ENCODE results near the gene ASRGL1.

DNA sequence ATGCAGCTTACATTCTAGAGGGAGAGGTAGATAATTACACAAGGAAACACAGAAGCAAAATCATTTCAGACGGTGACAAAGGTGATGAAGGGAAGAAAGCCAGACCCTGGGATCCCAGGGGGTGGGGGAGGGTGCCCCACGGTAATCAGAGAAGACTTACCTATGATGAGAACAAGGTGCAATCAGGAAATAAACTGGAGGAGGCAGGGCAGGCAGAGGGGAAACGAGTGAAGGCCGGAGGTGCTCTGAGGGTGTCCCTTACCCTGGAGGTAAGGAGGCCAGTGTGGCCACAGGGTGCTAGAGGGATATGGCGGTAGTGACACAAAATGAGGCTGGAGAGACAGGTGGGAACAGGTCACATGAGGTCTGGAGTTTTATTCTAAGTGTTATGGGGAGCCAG lies 67.7 kb downstream of the ASRGL1 start:
- TF ChIP-seq, protein P1, sequence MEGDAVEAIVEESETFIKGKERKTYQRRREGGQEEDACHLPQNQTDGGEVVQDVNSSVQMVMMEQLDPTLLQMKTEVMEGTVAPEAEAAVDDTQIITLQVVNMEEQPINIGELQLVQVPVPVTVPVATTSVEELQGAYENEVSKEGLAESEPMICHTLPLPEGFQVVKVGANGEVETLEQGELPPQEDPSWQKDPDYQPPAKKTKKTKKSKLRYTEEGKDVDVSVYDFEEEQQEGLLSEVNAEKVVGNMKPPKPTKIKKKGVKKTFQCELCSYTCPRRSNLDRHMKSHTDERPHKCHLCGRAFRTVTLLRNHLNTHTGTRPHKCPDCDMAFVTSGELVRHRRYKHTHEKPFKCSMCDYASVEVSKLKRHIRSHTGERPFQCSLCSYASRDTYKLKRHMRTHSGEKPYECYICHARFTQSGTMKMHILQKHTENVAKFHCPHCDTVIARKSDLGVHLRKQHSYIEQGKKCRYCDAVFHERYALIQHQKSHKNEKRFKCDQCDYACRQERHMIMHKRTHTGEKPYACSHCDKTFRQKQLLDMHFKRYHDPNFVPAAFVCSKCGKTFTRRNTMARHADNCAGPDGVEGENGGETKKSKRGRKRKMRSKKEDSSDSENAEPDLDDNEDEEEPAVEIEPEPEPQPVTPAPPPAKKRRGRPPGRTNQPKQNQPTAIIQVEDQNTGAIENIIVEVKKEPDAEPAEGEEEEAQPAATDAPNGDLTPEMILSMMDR (IDR thresholded peaks at IDR 0.05; ENCODE audit: low read depth, low read length, missing input control), result no peak
- TF ChIP-seq, protein P2, sequence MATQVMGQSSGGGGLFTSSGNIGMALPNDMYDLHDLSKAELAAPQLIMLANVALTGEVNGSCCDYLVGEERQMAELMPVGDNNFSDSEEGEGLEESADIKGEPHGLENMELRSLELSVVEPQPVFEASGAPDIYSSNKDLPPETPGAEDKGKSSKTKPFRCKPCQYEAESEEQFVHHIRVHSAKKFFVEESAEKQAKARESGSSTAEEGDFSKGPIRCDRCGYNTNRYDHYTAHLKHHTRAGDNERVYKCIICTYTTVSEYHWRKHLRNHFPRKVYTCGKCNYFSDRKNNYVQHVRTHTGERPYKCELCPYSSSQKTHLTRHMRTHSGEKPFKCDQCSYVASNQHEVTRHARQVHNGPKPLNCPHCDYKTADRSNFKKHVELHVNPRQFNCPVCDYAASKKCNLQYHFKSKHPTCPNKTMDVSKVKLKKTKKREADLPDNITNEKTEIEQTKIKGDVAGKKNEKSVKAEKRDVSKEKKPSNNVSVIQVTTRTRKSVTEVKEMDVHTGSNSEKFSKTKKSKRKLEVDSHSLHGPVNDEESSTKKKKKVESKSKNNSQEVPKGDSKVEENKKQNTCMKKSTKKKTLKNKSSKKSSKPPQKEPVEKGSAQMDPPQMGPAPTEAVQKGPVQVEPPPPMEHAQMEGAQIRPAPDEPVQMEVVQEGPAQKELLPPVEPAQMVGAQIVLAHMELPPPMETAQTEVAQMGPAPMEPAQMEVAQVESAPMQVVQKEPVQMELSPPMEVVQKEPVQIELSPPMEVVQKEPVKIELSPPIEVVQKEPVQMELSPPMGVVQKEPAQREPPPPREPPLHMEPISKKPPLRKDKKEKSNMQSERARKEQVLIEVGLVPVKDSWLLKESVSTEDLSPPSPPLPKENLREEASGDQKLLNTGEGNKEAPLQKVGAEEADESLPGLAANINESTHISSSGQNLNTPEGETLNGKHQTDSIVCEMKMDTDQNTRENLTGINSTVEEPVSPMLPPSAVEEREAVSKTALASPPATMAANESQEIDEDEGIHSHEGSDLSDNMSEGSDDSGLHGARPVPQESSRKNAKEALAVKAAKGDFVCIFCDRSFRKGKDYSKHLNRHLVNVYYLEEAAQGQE (IDR thresholded peaks at IDR 0.05), result no peak
- TF ChIP-seq RAD21 (IDR thresholded peaks at IDR 0.05) (no peak), EGR1 (IDR thresholded peaks at IDR 0.05; ENCODE audit: low read depth in 2 of 2) (no peak), RXRA (IDR thresholded peaks at IDR 0.05) (no peak), GABPA (IDR thresholded peaks at IDR 0.05 in 1 of 2, conservative IDR thresholded peaks at IDR 0.05 in 1 of 2) (no peak)
- TF ChIP-seq, protein P3, sequence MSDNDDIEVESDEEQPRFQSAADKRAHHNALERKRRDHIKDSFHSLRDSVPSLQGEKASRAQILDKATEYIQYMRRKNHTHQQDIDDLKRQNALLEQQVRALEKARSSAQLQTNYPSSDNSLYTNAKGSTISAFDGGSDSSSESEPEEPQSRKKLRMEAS (IDR thresholded peaks at IDR 0.05), result no peak
- TF ChIP-seq, protein P4, sequence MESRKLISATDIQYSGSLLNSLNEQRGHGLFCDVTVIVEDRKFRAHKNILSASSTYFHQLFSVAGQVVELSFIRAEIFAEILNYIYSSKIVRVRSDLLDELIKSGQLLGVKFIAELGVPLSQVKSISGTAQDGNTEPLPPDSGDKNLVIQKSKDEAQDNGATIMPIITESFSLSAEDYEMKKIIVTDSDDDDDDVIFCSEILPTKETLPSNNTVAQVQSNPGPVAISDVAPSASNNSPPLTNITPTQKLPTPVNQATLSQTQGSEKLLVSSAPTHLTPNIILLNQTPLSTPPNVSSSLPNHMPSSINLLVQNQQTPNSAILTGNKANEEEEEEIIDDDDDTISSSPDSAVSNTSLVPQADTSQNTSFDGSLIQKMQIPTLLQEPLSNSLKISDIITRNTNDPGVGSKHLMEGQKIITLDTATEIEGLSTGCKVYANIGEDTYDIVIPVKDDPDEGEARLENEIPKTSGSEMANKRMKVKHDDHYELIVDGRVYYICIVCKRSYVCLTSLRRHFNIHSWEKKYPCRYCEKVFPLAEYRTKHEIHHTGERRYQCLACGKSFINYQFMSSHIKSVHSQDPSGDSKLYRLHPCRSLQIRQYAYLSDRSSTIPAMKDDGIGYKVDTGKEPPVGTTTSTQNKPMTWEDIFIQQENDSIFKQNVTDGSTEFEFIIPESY (IDR thresholded peaks at IDR 0.05), result no peak
